CD4-positive, alpha-beta T cell treated with Interleukin-15 for 1 hour (primary cell): Measurements from ENCODE around the gene SYNGR1.
"Not testable (repeated sequence)": the region's sequence is repeated elsewhere in the genome, so short reads cannot be mapped to it uniquely, and the experiment has no call there.

Experiments used
- DNase-seq: peaks from one replicate; pipeline ENCODE4 v3.0.0-alpha.2; 2020

SYNGR1 gene

DNA sequence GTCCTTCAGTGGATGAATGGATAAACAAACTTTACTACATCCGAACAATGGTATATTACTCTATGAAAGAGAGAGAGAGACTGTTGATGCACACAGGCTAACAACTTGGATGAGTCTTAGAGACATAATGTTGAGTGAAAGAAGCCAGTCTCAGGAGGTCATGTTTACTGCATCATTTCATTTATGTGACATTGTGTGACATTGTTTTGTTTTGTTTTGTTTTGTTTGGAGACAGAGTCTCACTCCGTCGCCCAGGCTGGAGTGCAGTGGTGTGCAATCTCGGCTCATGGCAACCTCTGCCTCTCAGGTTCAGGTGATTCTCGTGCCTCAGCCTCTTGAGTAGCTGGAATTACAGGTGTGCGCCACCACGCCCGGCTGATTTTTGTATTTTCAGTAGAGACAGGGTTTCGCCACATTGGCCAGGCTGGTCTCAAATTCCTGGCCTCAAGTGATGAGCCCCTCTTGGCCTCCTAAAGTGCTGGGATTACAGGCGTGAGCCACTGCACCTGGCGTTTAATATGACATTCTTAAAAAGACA lies 62.1 kb downstream of the SYNGR1 start:
- DNase-seq: not testable (repeated sequence)

DNA sequence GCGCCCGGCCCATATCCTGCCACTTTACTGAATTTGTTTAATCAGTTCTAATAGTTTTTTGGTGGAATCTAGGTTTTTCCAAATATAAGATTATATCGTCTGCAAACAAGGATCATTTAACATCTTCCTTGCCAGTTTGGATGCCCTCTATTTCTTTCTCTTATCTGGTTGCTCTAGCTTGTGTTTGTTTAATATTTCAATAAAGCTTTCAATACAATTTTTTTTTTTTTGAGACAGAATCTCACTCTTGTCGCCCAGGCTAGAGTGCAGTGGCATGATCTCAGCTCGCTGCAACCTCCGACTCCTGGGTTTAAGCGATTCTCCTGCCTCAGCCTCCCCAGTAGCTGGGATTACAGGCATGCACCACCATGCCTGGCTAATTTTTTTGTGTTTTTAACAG lies 63.4 kb downstream of the SYNGR1 start:
- not testable (repeated sequence) for DNase-seq

DNA sequence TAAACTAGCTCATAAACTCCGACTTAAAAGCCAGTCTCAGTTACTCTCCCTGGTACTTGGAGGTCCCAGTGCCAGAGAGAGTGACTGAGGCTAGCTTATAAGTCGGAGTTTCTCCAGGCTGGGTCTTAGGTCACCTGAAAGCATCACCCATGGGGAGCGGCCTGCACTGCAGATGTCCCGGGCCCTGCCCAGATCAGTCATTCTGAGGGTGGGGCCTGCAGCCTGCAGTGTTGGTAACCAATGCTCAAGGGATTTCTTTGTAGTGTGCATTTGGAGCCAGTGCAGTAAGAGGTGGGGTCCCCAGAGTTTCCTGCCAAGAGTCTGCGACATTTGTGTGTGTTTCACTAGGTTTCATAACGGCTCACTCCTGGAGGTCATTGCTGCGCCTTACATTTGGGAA lies 64.6 kb downstream of the SYNGR1 start:
- no peak for DNase-seq

DNA sequence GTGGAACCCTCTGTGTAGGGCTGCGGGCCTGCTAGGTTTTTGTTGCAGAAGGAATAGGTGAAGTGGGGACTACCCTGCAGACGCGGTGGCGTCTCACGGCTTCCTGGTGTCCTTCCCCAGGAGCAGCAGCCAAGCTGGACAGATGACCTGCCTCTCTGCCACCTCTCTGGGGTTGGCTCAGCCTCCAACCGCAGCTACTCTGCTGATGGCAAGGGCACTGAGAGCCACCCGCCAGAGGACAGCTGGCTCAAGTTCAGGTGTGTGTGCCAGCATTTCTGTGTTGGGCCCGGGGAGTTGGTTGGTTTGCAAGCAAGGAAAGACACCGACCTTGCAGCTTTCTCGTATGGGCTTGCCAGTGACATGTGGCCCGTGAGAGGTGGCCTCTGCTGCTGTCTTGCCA lies 65.1 kb downstream of the SYNGR1 start:
- no peak for DNase-seq

- DNase-seq: no peak
Observed at GRCh38 chr22:39415506-39415905, 65.7 kb downstream of the SYNGR1 start.

GRCh38 chr22:39416319-39416718 lies 66.5 kb downstream of the SYNGR1 start:
- DNase-seq: no peak

GRCh38 chr22:39417641-39418040 lies 67.8 kb downstream of the SYNGR1 start:
- DNase-seq: no peak

DNA sequence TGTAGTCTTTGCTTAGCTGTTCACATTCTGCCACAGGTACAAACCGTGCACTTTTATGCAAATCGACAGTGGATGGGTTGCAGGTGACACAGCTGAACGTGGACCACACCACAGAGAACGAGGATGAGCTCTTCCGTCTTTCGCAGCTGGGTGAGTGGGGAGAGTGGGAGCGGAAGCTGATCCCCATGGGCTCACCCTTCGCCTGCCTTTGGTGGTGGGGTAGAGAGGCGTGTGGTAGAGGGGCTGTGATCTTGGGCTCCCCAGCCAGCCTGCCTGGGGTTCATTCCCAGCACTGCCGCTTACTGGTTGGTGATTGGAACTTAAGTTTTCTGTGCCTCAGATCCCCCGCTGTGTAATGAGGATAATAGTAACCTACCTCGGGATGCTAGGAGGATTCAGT lies 68.9 kb downstream of the SYNGR1 start:
- no peak for DNase-seq

DNA sequence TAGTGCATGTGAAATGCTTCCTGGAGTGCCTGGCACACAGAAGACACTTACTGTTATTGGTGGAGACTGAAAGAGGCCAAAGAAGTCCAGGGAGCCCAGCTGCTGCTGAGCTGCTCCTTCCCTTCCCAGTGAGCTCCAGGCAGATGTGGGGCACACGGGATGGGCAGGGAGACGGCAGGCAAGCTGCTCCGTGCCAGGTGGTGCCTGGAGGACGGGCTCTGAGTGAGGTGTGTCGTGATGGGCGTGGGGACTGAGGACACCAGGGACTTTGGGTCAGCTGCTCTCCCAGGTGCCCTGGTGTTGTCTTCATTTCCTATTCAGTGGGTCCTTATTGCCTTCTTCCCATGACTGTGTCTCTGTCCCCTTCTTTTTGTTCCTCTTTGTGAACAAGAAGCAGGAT lies 69.3 kb downstream of the SYNGR1 start:
- DNase-seq: no peak

GRCh38 chr22:39419911-39420310 lies 70.1 kb downstream of the SYNGR1 start:
- DNase-seq: no peak

GRCh38 chr22:39421691-39422090 lies 71.9 kb downstream of the SYNGR1 start:
- DNase-seq: no peak

DNA sequence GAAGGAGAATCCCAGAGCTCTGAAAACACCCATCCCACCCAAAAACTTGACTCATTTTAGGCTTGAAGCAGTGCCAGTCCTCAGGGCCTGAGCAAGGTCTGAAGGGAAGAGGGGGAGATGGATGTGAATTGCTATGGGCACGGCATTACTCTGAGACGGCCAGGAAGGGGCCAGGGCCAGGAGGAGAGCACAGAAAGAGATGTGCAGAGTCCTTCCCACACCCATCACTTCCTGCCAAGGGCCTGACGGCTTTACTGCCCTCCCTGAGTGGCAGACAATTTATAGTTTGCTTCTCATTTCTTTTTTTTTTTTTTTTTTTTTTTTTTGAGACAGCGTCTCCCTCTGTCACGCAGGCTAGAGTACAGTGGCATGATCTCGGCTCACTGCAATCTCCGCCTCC lies 72.3 kb downstream of the SYNGR1 start:
- no peak for DNase-seq

DNA sequence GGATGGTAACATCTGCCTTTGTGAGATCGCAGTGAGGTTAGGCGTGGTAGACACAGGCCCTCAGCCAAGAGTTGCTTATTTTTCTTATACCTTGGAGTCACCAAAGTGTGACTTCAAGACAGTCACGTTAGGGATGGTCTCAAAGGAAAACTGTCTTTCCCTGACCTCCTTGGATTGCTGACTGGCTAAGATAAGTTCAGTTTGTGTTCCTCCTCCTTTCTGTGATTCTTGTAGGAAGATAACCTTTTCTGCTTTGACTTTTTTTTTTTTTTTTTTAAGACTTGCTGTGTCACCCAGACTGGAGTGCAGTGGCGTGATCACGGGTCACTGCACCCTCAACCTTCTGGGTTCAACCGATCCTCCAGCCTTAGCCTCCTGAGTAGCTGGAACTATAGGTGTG lies 72.9 kb downstream of the SYNGR1 start:
- no peak for DNase-seq

- no peak for DNase-seq
Observed at GRCh38 chr22:39423976-39424375, 74.2 kb downstream of the SYNGR1 start.

GRCh38 chr22:39426380-39427043 lies 76.7 kb downstream of the SYNGR1 start:
- DNase-seq: no peak

GRCh38 chr22:39427751-39428596 lies 78.2 kb downstream of the SYNGR1 start:
- DNase-seq: no peak

- DNase-seq: no peak
Observed at GRCh38 chr22:39428597-39429071, 78.8 kb downstream of the SYNGR1 start.

- DNase-seq: no peak
Observed at GRCh38 chr22:39429186-39429585, 79.4 kb downstream of the SYNGR1 start.

- DNase-seq: no peak
Observed at GRCh38 chr22:39429916-39430575, 80.3 kb downstream of the SYNGR1 start.

DNA sequence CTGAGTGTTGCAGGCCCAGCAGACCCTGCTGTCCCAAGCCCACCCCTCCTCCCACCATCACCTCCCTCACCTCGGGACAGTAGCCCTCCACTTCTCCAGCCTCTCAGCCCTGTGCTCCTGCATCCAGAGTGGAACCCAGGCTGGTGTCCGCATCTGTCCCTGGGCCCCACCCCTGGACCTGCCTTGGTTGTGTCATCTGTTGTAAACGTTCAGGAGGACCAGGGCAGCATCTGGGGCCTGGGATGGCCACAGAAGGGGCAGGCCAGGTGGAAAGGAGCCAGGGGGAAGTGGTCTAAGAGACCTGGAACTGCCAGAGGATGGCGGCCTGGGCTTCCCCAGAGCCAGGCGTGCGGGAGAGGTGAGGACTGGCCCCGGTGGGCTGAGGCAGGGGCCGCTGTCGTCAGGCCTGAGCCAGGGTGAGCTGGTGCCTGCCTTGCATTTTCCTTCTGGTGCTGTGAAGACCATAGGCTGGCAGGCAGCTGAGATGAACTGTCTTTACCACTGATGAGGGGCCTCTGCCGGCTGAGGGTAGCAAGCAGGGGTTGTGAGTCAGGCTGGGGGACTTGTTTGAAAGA lies 80.9 kb downstream of the SYNGR1 start:
- DNase-seq: no peak

GRCh38 chr22:39431216-39431801 lies 81.5 kb downstream of the SYNGR1 start:
- DNase-seq: no peak

DNA sequence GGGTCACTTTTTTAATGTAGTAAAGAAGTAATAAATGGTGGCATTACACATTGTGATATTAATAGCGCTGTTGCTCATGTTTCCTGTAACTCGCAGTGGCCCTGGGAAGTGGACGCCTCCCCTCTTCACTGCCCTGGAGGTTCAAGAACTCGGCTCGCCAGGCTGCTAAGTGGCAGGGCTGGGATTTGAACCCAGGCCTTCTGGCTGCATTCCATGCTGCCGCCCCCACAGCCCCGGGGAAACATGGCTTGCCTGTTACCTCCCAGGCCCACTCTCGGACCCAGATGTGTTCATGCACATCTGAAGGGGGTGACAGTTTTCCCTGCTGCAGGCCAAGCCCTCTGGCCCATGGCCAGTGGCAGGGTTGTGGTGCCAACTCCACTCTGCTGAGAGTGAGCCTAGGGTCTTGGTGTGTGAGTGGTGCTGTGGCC lies 82.0 kb downstream of the SYNGR1 start:
- no peak for DNase-seq

- no peak for DNase-seq
Observed at GRCh38 chr22:39432361-39432811, 82.6 kb downstream of the SYNGR1 start.
